Measurements from ENCODE around the gene INSC.
A peak's percentile ranks its signal among the peaks of the same experiment; 100 is the strongest.

The INSC gene

DNA sequence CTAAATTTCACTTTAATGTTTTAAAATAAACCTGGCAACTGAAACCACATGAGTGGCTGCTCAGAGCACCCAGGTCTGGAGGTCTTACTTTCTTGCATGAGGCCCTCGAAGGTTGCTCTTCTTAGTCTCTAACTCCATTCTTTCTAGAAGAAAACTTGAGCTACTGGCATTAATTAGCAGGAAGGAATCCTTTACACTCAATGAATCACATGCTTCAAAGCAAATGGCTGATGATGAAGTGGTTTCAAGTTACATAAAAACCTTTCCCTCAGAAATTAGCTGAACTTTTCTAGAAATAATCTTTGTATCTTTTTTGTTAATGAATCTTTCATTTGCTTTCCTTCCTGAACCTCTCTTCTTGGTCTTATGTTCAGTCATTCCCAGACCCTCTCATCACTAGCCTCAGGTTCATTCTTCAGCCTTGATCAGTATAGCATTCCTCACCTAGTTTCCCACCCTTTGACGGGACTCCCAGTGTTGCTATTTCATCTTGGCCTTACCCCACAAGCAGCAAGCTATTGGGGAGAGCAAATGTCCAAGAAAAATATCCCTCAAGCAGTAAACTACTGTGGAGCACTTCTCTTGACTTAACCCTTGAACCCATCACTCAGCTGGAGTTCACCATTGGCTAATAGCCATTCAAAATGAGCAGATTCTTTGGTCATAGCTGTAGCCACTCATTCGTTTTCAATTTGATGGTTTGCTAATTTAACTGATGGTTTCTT, 75.1 kb downstream of the INSC start:
- DNase-seq: no peak

DNA sequence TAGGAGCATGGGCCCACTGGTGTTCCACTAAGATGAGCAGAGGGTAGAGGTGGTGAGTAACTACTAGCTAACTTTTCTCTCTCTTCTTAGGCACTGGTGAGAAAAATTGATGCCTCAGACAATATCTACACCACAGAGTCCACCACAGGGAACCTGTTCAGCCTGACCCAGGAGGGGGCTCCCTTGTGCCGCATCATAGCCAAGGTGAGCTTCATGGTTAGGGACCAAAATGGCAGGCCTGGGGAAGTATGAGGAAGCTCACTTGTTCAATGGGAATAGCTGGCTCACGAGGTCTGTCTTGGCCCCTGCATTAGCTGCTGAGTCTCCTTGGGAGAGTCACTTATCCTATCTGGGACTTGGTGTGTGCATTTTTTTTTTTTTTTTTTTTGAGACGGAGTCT, 75.9 kb downstream of the INSC start:
- DNase-seq: no peak

GRCh38 chr11:15192005-15192556, 77.4 kb downstream of the INSC start:
- no peak for DNase-seq

DNA sequence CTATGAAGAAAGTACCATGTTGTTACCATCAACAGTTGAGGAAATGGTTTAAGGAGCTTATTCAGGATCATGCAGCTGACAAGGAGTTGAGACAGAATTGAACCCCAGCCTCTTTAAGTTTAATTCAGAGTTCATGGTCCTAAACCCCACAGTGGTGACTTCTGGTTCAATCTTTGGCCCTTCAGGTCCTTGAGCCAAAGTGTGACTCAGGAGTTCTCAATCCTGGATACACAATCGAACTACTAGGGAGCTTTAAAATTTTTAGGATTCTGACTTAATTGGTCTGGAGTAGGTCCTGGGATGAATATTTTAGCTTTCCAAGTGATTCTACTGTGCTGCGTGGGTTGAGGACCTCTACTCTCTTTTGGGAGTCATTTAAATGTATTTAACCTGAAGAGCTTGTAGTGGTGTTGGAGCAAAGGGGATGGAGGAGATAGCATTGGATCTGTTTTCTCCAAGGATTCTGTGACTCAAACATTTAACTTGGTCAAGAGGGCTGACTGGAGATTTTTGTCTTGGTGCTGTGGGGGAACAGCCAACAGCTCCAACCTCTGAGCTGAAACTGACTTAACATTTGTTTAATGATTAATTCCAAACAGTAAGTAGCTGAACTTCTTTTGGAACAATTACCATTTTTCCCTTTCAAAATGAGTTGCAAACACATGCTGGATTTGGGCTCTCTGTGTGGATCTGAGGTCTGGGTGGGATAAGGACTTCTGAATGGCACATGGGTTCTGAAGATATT, 80.1 kb downstream of the INSC start:
- DNase-seq: no peak

GRCh38 chr11:15195454-15196200, 80.9 kb downstream of the INSC start:
- no peak for DNase-seq

DNA sequence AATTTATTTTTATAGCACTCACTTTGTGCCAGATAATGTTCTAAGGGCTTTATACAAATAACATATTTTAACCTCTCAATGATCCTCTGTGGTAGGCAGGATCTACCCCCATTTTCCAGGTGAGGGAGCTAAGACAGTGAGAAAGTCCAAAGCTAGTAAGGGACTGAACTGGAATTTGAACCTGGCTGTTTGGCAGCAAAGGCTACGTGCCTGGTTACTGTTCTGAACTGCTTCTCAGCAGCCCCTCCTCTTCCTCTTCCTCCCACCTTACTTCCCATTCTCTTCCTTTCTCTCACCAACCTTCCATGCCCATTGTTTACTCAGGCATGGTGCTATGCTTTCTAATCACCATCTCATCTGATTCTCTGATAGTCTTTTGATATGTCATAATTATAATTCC, 82.0 kb downstream of the INSC start:
- DNase-seq: no peak

DNA sequence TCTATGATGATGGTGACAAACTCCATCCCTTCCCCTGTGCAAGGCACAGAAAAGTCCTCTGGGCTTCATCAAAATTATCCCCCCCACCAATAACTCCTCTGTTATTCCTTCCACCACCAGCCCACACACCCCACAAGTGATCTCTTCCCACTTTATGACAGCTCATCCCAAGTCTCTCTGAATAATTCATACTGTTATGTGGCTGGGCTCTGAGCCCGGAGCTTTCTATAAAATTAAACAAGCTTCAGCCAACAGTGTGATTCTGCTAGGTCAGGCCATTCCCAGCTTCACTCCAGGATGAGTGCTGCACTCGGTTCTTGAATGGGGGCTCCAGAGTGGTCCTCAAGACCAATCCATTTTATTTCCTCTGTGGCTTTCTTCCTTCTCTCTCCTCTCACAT, 83.0 kb downstream of the INSC start:
- no peak for DNase-seq

DNA sequence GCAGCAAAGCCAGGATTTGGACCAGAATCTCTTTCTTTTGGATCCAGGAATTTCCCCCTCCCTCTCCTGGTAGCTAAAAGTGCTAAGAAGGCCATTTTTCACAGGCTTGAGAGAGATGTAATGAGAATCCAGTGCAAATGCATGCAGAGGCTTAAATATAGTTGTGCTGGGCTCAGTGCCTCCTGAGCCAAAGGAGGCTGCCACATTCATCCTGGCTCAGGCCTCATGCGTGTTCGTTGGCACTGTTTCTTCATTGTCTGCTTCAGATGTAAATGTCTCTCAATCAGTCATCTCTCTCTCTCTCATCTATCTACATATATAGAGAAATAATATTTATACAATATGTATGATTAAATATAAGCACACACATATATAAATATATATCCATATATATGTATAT, 83.6 kb downstream of the INSC start:
- DNase-seq: no peak

- no peak for DNase-seq
Observed at GRCh38 chr11:15199693-15200092, 85.0 kb downstream of the INSC start.

DNA sequence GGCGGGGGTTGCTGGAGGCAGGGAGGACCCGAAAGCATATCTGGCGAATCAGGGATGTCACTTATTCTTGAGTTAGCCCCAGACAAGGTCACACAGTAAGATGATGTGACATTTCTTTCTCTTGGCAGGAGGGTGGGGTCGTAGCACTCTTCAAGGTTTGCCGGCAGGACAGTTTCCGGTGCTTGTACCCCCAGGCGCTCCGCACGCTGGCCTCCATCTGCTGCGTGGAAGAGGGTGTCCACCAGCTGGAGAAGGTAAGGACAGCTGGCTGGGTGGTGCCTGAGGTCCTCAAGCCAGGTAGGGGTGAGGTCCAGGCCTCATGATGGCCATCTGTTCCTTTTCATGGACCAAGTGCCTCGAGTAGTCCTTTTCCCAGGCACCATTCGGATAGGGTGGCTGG, 86.0 kb downstream of the INSC start:
- DNase-seq: no peak

DNA sequence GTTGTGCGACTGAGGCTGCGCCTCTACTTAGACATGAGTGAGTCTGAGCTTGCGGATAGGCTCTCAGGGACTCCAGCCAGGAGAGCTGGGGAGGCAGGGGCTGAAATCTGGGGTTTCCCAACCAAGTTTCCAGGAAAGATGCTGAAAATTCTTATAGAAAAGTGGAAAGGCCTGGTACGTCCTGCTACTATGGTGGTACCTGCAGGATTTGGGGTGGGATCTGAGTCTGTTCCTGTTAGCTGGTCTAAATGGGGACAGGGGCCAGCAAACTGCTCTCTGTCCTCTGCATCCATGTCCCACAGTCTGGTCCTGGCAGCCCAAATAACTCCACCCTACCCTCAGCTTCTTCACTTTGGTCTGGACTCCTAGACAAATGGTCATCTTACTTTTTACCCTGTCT, 86.9 kb downstream of the INSC start:
- no peak for DNase-seq

- DNase-seq: no peak
Observed at GRCh38 chr11:15202626-15203025, 87.9 kb downstream of the INSC start.

GRCh38 chr11:15204711-15205110, 90.0 kb downstream of the INSC start:
- no peak for DNase-seq

DNA sequence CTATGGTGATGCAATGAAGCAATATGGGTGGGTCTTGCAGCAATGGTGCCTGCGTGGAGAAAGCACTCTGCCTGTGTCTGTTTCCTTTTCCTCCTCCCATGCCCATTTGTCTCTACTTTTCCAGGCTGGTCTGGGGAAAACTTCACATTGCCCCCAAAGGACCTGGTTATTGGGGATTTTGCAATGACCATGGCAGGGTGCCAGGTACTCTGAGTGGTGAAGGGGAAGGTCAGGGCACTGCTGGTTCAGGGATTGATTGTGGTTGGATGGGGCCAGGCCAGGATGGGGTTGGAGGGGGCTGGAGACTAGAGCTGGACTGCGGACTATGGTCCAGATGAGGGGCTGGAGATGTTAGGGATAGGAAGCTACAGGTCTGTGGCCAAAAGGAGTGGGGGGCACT, 92.1 kb downstream of the INSC start:
- DNase-seq: no peak

- peak; percentile 61 to 66 for DNase-seq
Observed at GRCh38 chr11:15208378-15209222, 93.9 kb downstream of the INSC start.

- DNase-seq: no peak
Observed at GRCh38 chr11:15212876-15213275, 98.2 kb downstream of the INSC start.

DNA sequence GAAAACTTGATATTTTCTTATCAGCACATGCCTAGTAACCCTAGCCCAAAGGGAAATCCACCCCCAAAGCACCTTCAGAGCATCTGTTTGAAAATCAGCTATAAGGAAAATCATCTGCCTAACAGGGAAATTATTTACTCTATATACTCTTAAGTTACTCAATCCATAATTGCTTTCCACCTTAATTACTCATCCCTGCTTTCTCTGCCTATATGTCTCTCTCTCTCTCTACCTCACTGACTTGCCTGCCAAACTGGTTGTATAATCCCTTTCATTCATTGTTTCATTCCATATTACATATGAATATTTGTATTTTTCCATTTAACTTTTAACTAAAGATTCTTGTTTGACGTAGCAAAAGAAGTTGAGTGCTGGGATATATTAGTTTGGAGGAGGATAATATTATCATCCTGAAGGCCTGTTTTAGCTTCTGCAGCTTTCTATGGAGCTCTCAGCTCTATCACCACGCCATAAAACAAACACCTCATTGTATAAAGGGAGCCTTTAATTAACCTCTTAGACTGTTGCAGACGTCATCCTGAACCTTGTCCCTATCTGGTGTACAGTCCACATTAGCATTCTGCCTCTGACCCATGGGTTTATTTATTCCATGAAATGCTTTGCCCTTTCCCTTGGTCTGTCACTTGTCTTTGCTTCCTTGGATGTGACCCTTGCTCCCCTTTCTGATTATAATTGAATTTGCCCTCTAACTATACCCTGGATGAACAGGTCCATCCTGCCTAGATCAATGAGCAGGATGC, 98.9 kb downstream of the INSC start:
- DNase-seq: no peak

- DNase-seq: no peak
Observed at GRCh38 chr11:15215005-15215404, 100.3 kb downstream of the INSC start.

DNA sequence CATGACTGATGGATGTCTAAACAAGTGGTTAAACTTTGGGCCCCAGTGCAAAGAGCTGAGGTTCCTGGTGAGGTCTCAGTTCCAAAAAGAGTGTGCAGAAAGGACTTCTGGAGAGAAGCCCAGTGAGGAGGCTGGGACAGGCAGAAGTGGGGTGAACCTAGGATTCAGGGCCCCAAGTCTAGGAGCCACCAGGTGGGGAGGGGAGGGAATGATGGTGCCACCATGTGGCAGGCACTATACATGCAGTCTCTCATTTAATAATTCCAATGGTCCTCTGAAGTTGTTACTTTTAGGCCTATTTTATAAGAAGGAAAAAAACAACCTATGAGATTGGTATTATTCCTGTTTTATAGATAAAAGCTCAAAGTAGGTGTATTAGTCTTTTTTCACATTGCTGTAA, 102.0 kb downstream of the INSC start:
- no peak for DNase-seq

- DNase-seq: no peak
Observed at GRCh38 chr11:15217416-15217815, 102.7 kb downstream of the INSC start.

DNA sequence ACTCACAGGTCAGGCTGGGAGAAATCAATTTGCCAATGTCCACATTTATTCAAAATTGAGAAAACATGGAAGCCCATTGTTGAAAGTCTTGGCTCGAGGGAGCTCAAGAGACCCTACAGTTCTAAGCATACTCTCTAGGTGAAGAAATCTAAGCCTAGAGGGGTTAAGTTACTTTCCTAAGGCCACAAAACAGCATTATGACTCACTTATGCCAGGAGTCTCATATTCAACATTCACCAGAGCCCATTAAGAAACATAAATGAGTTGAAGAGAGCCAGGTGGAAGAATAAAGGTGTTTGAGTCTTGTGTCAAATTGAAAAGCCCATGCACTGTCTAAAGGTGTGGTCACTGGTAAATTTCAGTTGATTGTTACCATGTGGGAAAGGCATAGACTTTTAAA, 108.1 kb downstream of the INSC start:
- no peak for DNase-seq

GRCh38 chr11:15223318-15223717, 108.6 kb downstream of the INSC start:
- no peak for DNase-seq

Measured in CD4-positive, alpha-beta T cell treated with Interferon alpha-2 for 1 hour (primary cell).